Upper lobe of right lung (tissue), 1 donor: ENCODE results near the gene BCAS3. TPM values are rescaled to one million over a fixed set of nuclear protein-coding genes. Genes with fewer than 3 reads are reported as not detected.
"Not testable (repeated sequence)": the region's sequence is repeated elsewhere in the genome, so short reads cannot be mapped to it uniquely, and the experiment has no call there.

Source experiments
- ATAC-seq: fragments of 200-7000 bp; cut with Tn5 transposase; one replicate; pipeline ENCODE4 v1.9.1; 2020; ENCODE audit warnings: mild to moderate bottlenecking, moderate library complexity
- DNase-seq: peaks from one replicate; pipeline ENCODE4 v3.0.0-alpha.2; 2020
- H3K27ac ChIP-seq: fragments of 200-600 bp; one replicate; pipeline ENCODE4 v1.8.0; 2022
- H3K27me3 ChIP-seq: fragments of 200-600 bp; one replicate; pipeline ENCODE4 v1.8.0; 2022; ENCODE audit warnings: mild to moderate bottlenecking
- H3K36me3 ChIP-seq: fragments of 200-600 bp; one replicate; pipeline ENCODE4 v1.8.0; 2022
- H3K4me1 ChIP-seq: fragments of 200-600 bp; one replicate; pipeline ENCODE4 v1.8.0; 2022
- H3K4me3 ChIP-seq: fragments of 200-600 bp; one replicate; pipeline ENCODE4 v1.8.0; 2022; ENCODE audit warnings: mild to moderate bottlenecking
- H3K9me3 ChIP-seq: fragments of 200-600 bp; one replicate; pipeline ENCODE4 v1.8.0; 2022
- CTCF ChIP-seq: fragments of 200-600 bp; IDR thresholded peaks from one replicate; pipeline ENCODE4 v1.8.0; 2022; ENCODE audit warnings: antibody characterized with exemption
- intact Hi-C: fragments of 100-400 bp; cut with DNase I; formaldehyde crosslinking; loops from one replicate; pipeline ENCODE4 v1.11.0; 2022
- total RNA-seq: library from RNA; stranded (reverse); fragmentation: NEBNext Ultra II Directional; extraction: Animal tissue kit (Norgen Biotek cat#: 25700); gene quantifications from one replicate; pipeline ENCODE4 v1.2.1, GENCODE V29; 2021
- donor health status: DM: no; HTN: yes; CAD: no; lungs with severe emphysema.

The BCAS3 gene
- total RNA-seq, 1 donor from 2014 or later: 23.5 TPM

- Histone ChIP-seq H3K4me3 (no peak overlapping the region), H3K27me3 (peaks cover 13% of the 10 kb centered on the region), H3K27ac (no peak overlapping the region), H3K9me3 (no peaks in the 10 kb centered on the region), H3K4me1 (no peaks in the 10 kb centered on the region), H3K36me3 (no peaks in the 10 kb centered on the region)
- DNase-seq (no peak), ATAC-seq (no peak)
- no peak for TF ChIP-seq CTCF
- intact Hi-C loops: no loop called here
Measured at GRCh38 chr17:61436995-61437704, 759.5 kb downstream of the BCAS3 start.

- Histone ChIP-seq H3K27ac (no peak overlapping the region), H3K36me3 (no peaks in the 10 kb centered on the region), H3K9me3 (no peaks in the 10 kb centered on the region), H3K4me3 (no peak overlapping the region), H3K4me1 (no peaks in the 10 kb centered on the region), H3K27me3 (peaks cover 19% of the 10 kb centered on the region)
- no peak for TF ChIP-seq CTCF
- intact Hi-C loops: no loop called here
- DNase-seq: no peak
- no peak for ATAC-seq
Measured at GRCh38 chr17:61440697-61441096, 763.0 kb downstream of the BCAS3 start.

GRCh38 chr17:61441507-61441906 lies 763.9 kb downstream of the BCAS3 start:
- H3K4me3 ChIP-seq, H3K27ac ChIP-seq, ATAC-seq, H3K4me1 ChIP-seq, H3K36me3 ChIP-seq, intact Hi-C loops, H3K9me3 ChIP-seq, DNase-seq: not testable (repeated sequence)
- H3K27me3 ChIP-seq: peaks cover 19% of the 10 kb centered on the region

GRCh38 chr17:61442136-61442775 lies 764.6 kb downstream of the BCAS3 start:
- Histone ChIP-seq H3K4me1 (no peaks in the 10 kb centered on the region), H3K36me3 (no peaks in the 10 kb centered on the region), H3K27me3 (peaks cover 19% of the 10 kb centered on the region), H3K9me3 (no peaks in the 10 kb centered on the region), H3K4me3 (no peak overlapping the region), H3K27ac (no peak overlapping the region)
- intact Hi-C loops: no loop called here
- ATAC-seq (no peak), DNase-seq (no peak)
- TF ChIP-seq CTCF: no peak

Other genes starting within 250 kb of the BCAS3 start
- gene APPBP2, start 151.6 kb upstream of the BCAS3 start, total RNA-seq: 43.6 TPM
- gene PPM1D, start 77.7 kb upstream of the BCAS3 start, total RNA-seq: 22.3 TPM